ENCODE measurements around the gene MRPL45. TPM values are rescaled to one million over a fixed set of nuclear protein-coding genes. Genes with fewer than 3 reads are reported as not detected.

MRPL45 gene
- total and polyA plus RNA-seq, 4 donors: 16.9 to 22.2 (median 19.0) TPM

DNA sequence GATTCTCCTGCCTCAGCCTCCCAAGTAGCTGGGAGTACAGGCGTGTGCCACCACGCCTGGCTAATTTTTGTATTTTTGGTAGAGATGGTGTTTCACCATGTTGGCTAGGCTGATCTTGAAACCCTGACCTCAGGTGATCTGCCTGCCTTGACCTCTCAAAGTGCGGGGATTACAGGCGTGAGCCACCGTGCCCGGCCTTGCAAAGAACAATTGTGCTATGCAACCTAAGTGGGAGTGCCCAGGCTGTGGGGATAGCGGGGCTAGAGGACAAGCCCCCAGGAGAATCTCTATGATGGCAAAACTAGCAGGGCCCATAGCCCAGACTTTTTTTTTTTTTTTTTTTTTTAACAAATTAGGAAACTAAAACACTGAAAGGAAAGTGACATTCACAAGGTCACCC lies 48.8 kb downstream of the MRPL45 start:
- Histone ChIP-seq H3K9me3 (ENCODE audit: control insufficient read depth in 4 of 4, low read length in 3 of 4) (no peaks in the 10 kb centered on the region), H3K27ac (ENCODE audit: low read depth in 1 of 2, low read length in 2 of 2) (no peak overlapping the region), H3K36me3 (ENCODE audit: control insufficient read depth in 4 of 4, insufficient read depth in 3 of 4, low read depth in 1 of 4, low read length in 3 of 4) (no peaks in the 10 kb centered on the region), H3K4me3 (ENCODE audit: low read depth in 1 of 3, low read length in 3 of 3) (no peak overlapping the region), H3K27me3 (ENCODE audit: control insufficient read depth in 4 of 4, insufficient read depth in 4 of 4, low read length in 3 of 4) (no peaks in the 10 kb centered on the region), H3K9ac (ENCODE audit: low read depth in 1 of 2, low read length in 2 of 2) (no peak overlapping the region), H3K4me1 (ENCODE audit: control insufficient read depth in 4 of 4, insufficient read depth in 4 of 4, low read length in 3 of 4) (peaks cover 0 to 9% (median 3%) of the 10 kb centered on the region in 4 donors)
- no peak for TF ChIP-seq JUND (IDR thresholded peaks at IDR 0.05)
- no peak for TF ChIP-seq REST (IDR thresholded peaks at IDR 0.05)
- TF ChIP-seq SP1 (IDR thresholded peaks at IDR 0.05): no peak
- TF ChIP-seq, protein P1, sequence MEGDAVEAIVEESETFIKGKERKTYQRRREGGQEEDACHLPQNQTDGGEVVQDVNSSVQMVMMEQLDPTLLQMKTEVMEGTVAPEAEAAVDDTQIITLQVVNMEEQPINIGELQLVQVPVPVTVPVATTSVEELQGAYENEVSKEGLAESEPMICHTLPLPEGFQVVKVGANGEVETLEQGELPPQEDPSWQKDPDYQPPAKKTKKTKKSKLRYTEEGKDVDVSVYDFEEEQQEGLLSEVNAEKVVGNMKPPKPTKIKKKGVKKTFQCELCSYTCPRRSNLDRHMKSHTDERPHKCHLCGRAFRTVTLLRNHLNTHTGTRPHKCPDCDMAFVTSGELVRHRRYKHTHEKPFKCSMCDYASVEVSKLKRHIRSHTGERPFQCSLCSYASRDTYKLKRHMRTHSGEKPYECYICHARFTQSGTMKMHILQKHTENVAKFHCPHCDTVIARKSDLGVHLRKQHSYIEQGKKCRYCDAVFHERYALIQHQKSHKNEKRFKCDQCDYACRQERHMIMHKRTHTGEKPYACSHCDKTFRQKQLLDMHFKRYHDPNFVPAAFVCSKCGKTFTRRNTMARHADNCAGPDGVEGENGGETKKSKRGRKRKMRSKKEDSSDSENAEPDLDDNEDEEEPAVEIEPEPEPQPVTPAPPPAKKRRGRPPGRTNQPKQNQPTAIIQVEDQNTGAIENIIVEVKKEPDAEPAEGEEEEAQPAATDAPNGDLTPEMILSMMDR (IDR thresholded peaks at IDR 0.05; ENCODE audit: low read depth, low read length, missing input control): no peak
- no peak for TF ChIP-seq GABPA (IDR thresholded peaks at IDR 0.05 in 1 of 2, conservative IDR thresholded peaks at IDR 0.05 in 1 of 2)
- TF ChIP-seq RXRA (IDR thresholded peaks at IDR 0.05): no peak
- TF ChIP-seq RAD21 (IDR thresholded peaks at IDR 0.05): no peak
- TF ChIP-seq FOXA1 (IDR thresholded peaks at IDR 0.05): no peak
- TF ChIP-seq, protein P2, sequence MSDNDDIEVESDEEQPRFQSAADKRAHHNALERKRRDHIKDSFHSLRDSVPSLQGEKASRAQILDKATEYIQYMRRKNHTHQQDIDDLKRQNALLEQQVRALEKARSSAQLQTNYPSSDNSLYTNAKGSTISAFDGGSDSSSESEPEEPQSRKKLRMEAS (IDR thresholded peaks at IDR 0.05): no peak
- no peak for DNase-seq (ENCODE audit: low spot score)
- 94% methylated on average over 7 of the region's 7 CpGs for WGBS

DNA sequence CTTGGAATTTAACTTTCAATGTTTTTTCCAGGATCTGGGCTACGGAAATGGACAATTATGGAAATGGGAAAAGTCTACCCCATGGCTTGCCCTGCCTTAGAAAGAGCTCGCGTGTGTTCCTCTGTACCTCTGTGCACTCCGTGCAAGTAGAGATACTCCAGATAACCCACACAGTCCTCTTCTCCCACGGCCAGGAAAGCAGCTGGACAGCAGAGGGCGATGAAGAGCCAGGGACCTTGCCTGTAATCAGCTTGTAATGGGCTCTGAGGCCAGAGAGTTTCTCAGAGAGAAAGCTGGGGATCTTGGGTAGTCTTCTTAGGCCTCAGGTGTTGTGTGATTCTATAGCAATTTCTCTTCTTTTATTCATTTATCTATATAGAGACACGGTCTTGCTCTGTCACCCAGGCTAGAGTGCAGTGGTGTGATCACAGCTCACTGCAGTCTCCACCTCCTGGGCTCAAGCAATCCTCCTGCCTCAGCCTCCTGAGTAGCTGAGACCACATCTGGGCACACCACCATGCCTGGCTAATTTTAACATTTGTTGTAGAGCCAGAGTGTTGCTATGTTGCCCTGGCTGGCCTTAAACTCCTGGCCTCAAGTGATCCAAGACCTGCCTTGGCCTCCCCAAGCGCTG lies 52.2 kb downstream of the MRPL45 start:
- Histone ChIP-seq H3K9me3 (ENCODE audit: control insufficient read depth in 4 of 4, low read length in 3 of 4) (no peaks in the 10 kb centered on the region), H3K4me1 (ENCODE audit: control insufficient read depth in 4 of 4, insufficient read depth in 4 of 4, low read length in 3 of 4) (peaks cover 6 to 16% (median 7%) of the 10 kb centered on the region in 4 donors), H3K4me3 (ENCODE audit: low read depth in 1 of 3, low read length in 3 of 3) (no peak overlapping the region), H3K9ac (ENCODE audit: low read depth in 1 of 2, low read length in 2 of 2) (no peak overlapping the region), H3K36me3 (ENCODE audit: control insufficient read depth in 4 of 4, insufficient read depth in 3 of 4, low read depth in 1 of 4, low read length in 3 of 4) (no peaks in the 10 kb centered on the region), H3K27me3 (ENCODE audit: control insufficient read depth in 4 of 4, insufficient read depth in 4 of 4, low read length in 3 of 4) (no peaks in the 10 kb centered on the region), H3K27ac (ENCODE audit: low read depth in 1 of 2, low read length in 2 of 2) (no peak overlapping the region)
- TF ChIP-seq RAD21 (IDR thresholded peaks at IDR 0.05) (peak; percentile 89 to 94), RXRA (IDR thresholded peaks at IDR 0.05) (peak in 1 of 2 donors; percentile 24), HNF4G (IDR thresholded peaks at IDR 0.05) (no peak), FOXA1 (IDR thresholded peaks at IDR 0.05) (no peak), YY1 (IDR thresholded peaks at IDR 0.05) (no peak), HNF4A (conservative IDR thresholded peaks at IDR 0.05) (no peak), SP1 (IDR thresholded peaks at IDR 0.05) (no peak), FOXA2 (IDR thresholded peaks at IDR 0.05) (peak; percentile 12)
- TF ChIP-seq, protein P2 (IDR thresholded peaks at IDR 0.05): no peak
- TF ChIP-seq, protein P1 (IDR thresholded peaks at IDR 0.05; ENCODE audit: low read depth, low read length, missing input control): peak; percentile 92
- 16% methylated on average over 8 of the region's 8 CpGs for WGBS
- peak; percentile 90 for DNase-seq (ENCODE audit: low spot score)

Measured in liver (tissue), 9 donors.